ENCODE data around the gene ARHGAP15.

GRCh38 chr2:143768991-143769390, 639.8 kb downstream of the ARHGAP15 start:
- TF ChIP-seq CTCF (IDR thresholded peaks at IDR 0.05) (no peak), EP300 (IDR thresholded peaks at IDR 0.05; ENCODE audit: low read depth) (no peak), POLR2A (IDR thresholded peaks at IDR 0.05) (no peak)

All from transverse colon (tissue), 3 donors.